A549 (cell line): ENCODE measurements around the gene TGFBR3. TPM values are rescaled to one million over a fixed set of nuclear protein-coding genes. Genes with fewer than 3 reads are reported as not detected.

Experiments used
- ATAC-seq, 2 experiments: fragments of 200-7000 bp in 1 of 2; fragments of >200 bp in 1 of 2; cut with Nextera tagmentation in 1 of 2; cut with Tn5 transposase in 1 of 2; 3 replicates each; pipeline versions ENCODE4 v1.8.0 to v1.9.1; 2018 to 2020; ENCODE audit warnings: mild to moderate bottlenecking in 1 of 2, moderate library complexity in 1 of 2
- CTCF ChIA-PET: fragments of 300-600 bp; sonication (Branson Sonifier 250); formaldehyde crosslinking; extraction: SDS; loops from one replicate; lab custom pipeline; 2021; ENCODE audit warnings: antibody characterized with exemption, inconsistent platforms; lab: Yijun Ruan, JAX
- POLR2A ChIA-PET: fragments of 350-600 bp; formaldehyde crosslinking; extraction: SDS; loops from one replicate; lab custom pipeline; 2021; ENCODE audit warnings: antibody characterized with exemption, inconsistent platforms; lab: Yijun Ruan, JAX
- DNase-seq, 2 experiments: peaks; one replicate each; pipeline versions ENCODE4 v3.0.0 to v3.0.0-alpha.2; 2011 to 2016; ENCODE audit warnings: low read depth in 1 of 2, low spot score in 1 of 2
- FAIRE-seq: peaks from 2 replicates; lab custom pipeline; 2011; peaks lifted over from hg19 to GRCh38; lab: Jason Lieb, UNC
- H3K27ac ChIP-seq, 2 experiments: fragments of >200 bp; sonication (Bioruptor Twin); formaldehyde crosslinking; 3 replicates each; pipeline ENCODE4 v1.5.1; 2016 to 2017
- H3K4me1 ChIP-seq: fragments of >200 bp; sonication (Bioruptor Twin); formaldehyde crosslinking; 3 replicates; pipeline ENCODE4 v1.6.1; 2016
- H3K4me2 ChIP-seq: fragments of >200 bp; sonication (Bioruptor Twin); formaldehyde crosslinking; 3 replicates; pipeline ENCODE4 v1.6.1; 2016
- H3K4me3 ChIP-seq: fragments of >200 bp; sonication (Bioruptor Twin); formaldehyde crosslinking; 3 replicates; pipeline ENCODE4 v1.5.1; 2016
- H3K9me3 ChIP-seq: fragments of >200 bp; sonication (Bioruptor Twin); formaldehyde crosslinking; 3 replicates; pipeline ENCODE4 v1.6.1; 2016
- ATOH8 ChIP-seq: fragments of 250-450 bp; sonication (Bioruptor Pico); IDR thresholded peaks from 2 replicates; pipeline ENCODE4 v1.5.0; 2020; ENCODE audit warnings: low read depth, mild to moderate bottlenecking, moderate library complexity
- BCL3 ChIP-seq: fragments of >200 bp; sonication (Bioruptor Twin); formaldehyde crosslinking; IDR thresholded peaks from 3 replicates; pipeline ENCODE4 v1.6.1; 2016
- CHD4 ChIP-seq: fragments of 200-600 bp; sonication (generic); IDR thresholded peaks from 2 replicates; pipeline ENCODE4 v1.6.1; 2016; ENCODE audit warnings: antibody characterized with exemption, mild to moderate bottlenecking, borderline replicate concordance
- E2F6 ChIP-seq: IDR thresholded peaks from 2 replicates; pipeline ENCODE4 v1.6.1; 2012; ENCODE audit warnings: low read depth, borderline replicate concordance
- EHF ChIP-seq: fragments of 250-450 bp; sonication (Bioruptor Pico); IDR thresholded peaks from 2 replicates; pipeline ENCODE4 v1.5.0; 2020; ENCODE audit warnings: mild to moderate bottlenecking
- EHMT2 ChIP-seq: fragments of 200-600 bp; sonication (generic); IDR thresholded peaks from 2 replicates; pipeline ENCODE4 v1.6.1; 2016; ENCODE audit warnings: antibody characterized with exemption, low read depth, mild to moderate bottlenecking, moderate library complexity
- EP300 ChIP-seq, 2 experiments: fragments of >200 bp; sonication (Bioruptor Twin); formaldehyde crosslinking; IDR thresholded peaks; 2 replicates in 1 of 2; 3 replicates in 1 of 2; pipeline ENCODE4 v1.6.1; 2016 to 2017
- ESRRA ChIP-seq: fragments of 150-350 bp; IDR thresholded peaks from 2 replicates; pipeline ENCODE4 v1.6.1; 2014; ENCODE audit warnings: mild to moderate bottlenecking, low read length, borderline replicate concordance
- FOSL2 ChIP-seq, 2 experiments: fragments of 450-650 bp in 1 of 2; fragments of >200 bp in 1 of 2; sonication (Bioruptor Twin) in 1 of 2; formaldehyde crosslinking; IDR thresholded peaks; 2 replicates each; pipeline versions ENCODE4 v1.5.0 to v1.6.1; 2016 to 2020; ENCODE audit warnings: mild to moderate bottlenecking in 1 of 2, moderate library complexity in 1 of 2
- FOXS1 ChIP-seq: fragments of 250-450 bp; sonication (Bioruptor Pico); IDR thresholded peaks from 2 replicates; pipeline ENCODE4 v1.5.0; 2020; ENCODE audit warnings: mild to moderate bottlenecking, moderate library complexity
- GATA3 ChIP-seq: IDR thresholded peaks from 2 replicates; pipeline ENCODE4 v1.6.1; 2012; ENCODE audit warnings: borderline replicate concordance
- HMGXB4 ChIP-seq: fragments of 250-450 bp; sonication (Bioruptor Pico); IDR thresholded peaks from 2 replicates; pipeline ENCODE4 v1.5.0; 2021; ENCODE audit warnings: mild to moderate bottlenecking, moderate library complexity, borderline replicate concordance
- HOXB13 ChIP-seq: fragments of 250-450 bp; sonication (Bioruptor Pico); IDR thresholded peaks from 2 replicates; pipeline ENCODE4 v1.5.0; 2020; ENCODE audit warnings: low read depth, mild to moderate bottlenecking, moderate library complexity
- JUN ChIP-seq, 2 experiments: fragments of >200 bp; sonication (Bioruptor Twin); formaldehyde crosslinking; IDR thresholded peaks; 2 replicates in 1 of 2; 3 replicates in 1 of 2; pipeline ENCODE4 v1.6.1; 2016 to 2017
- JUNB ChIP-seq: fragments of >200 bp; sonication (Bioruptor Twin); formaldehyde crosslinking; IDR thresholded peaks from 2 replicates; pipeline ENCODE4 v1.6.1; 2016
- KDM1A ChIP-seq: fragments of 200-600 bp; sonication (generic); IDR thresholded peaks from 2 replicates; pipeline ENCODE4 v1.6.1; 2016; ENCODE audit warnings: low read depth, mild to moderate bottlenecking
- KDM5A ChIP-seq: fragments of 200-600 bp; sonication (generic); IDR thresholded peaks from 2 replicates; pipeline ENCODE4 v1.6.1; 2016; ENCODE audit warnings: antibody characterized with exemption, mild to moderate bottlenecking
- MAX ChIP-seq: IDR thresholded peaks from 2 replicates; pipeline ENCODE4 v1.6.1; 2012
- MAZ ChIP-seq: fragments of 150-350 bp; IDR thresholded peaks from 2 replicates; pipeline ENCODE4 v1.6.1; 2014; ENCODE audit warnings: antibody characterized with exemption, low read depth, low read length, borderline replicate concordance
- MYC ChIP-seq: IDR thresholded peaks from 2 replicates; pipeline ENCODE4 v1.6.1; 2012; ENCODE audit warnings: mild to moderate bottlenecking, inconsistent platforms, low read length, improper control_type of control experiment, borderline replicate concordance
- NR3C1 ChIP-seq: fragments of >200 bp; sonication (Bioruptor Twin); formaldehyde crosslinking; IDR thresholded peaks from 3 replicates; pipeline ENCODE4 v1.6.1; 2017
- RFX5 ChIP-seq: fragments of 450-650 bp; IDR thresholded peaks from 2 replicates; pipeline ENCODE4 v1.7.1; 2014; ENCODE audit warnings: antibody characterized with exemption, mild to moderate bottlenecking, moderate library complexity
- SMC3 ChIP-seq: fragments of >200 bp; sonication (Bioruptor Twin); formaldehyde crosslinking; IDR thresholded peaks from 3 replicates; pipeline ENCODE4 v1.6.1; 2018; ENCODE audit warnings: inconsistent platforms
- TP53 ChIP-seq: fragments of 250-450 bp; sonication (Bioruptor Pico); IDR thresholded peaks from 2 replicates; pipeline ENCODE4 v1.5.0; 2021; ENCODE audit warnings: mild to moderate bottlenecking, moderate library complexity
- ZC3H11A ChIP-seq: fragments of 450-650 bp; IDR thresholded peaks from 2 replicates; pipeline ENCODE4 v1.6.1; 2014; ENCODE audit warnings: antibody characterized with exemption, mild to moderate bottlenecking
- WGBS: methylation state at CpG from one replicate; pipeline ENCODE4 v1.1.6; 2017; ENCODE audit errors: missing lambda C conversion rate; 5-methylcytosine and 5-hydroxymethylcytosine counted together
- polyA plus RNA-seq, 4 experiments: library from polyadenylated mRNA; depleted of rRNA in 3 of 4; stranded (reverse); fragments of >200 nt; fragmentation: RNase III in 1 of 4; extraction: RNeasy Plus Mini Kit Qiagen cat#74134 plus additional on column Dnase treatment in 1 of 4; gene quantifications; 2 replicates in 3 of 4; 3 replicates in 1 of 4; pipeline ENCODE4 v1.2.3, GENCODE V29; 2011 to 2017

Gene TGFBR3
- polyA plus RNA-seq, 2 of the 4 experiments (the other 2 are of a cell fraction), result 5.0 to 8.9 TPM

- Histone ChIP-seq H3K9me3 (no peaks in the 10 kb centered on the region), H3K4me3 (no peak overlapping the region), H3K4me1 (no peaks in the 10 kb centered on the region), H3K4me2 (no peak overlapping the region), H3K27ac (no peak overlapping the region)
- 73% methylated on average over 3 of the region's 3 CpGs for WGBS
- no peak for TF ChIP-seq HMGXB4 (CRISPR knock-in tag)
- no peak for TF ChIP-seq BCL3
- no peak for TF ChIP-seq GATA3
- TF ChIP-seq MYC, result no peak
- no peak for TF ChIP-seq KDM1A
- no peak for TF ChIP-seq MAX
- TF ChIP-seq JUN (IDR thresholded peaks at IDR 0.05), result no peak
- no peak for TF ChIP-seq ATOH8
- no peak for TF ChIP-seq RFX5
- no peak for TF ChIP-seq EHF (CRISPR knock-in tag)
- no peak for TF ChIP-seq KDM5A
- no peak for TF ChIP-seq FOXS1 (CRISPR knock-in tag)
- TF ChIP-seq FOSL2 (IDR thresholded peaks at IDR 0.05), result no peak
- TF ChIP-seq FOSL2 (CRISPR knock-in tag; IDR thresholded peaks at IDR 0.05), result no peak
- no peak for FAIRE-seq
- CTCF ChIA-PET, result interaction anchor here (1.5 kb wide), 1 partner anchor 8 kb away, joined by 3 read pairs; no protein-coding TSS in a partner anchor
- POLR2A ChIA-PET, result no interaction called here
- no peak for ATAC-seq
- DNase-seq, result no peak
These were observed 173.6 kb downstream of the TGFBR3 start for GRCh38 chr1:91712393-91712792.

- CTCF ChIA-PET, result no interaction called here
- POLR2A ChIA-PET, result no interaction called here
- Histone ChIP-seq H3K4me1 (no peaks in the 10 kb centered on the region), H3K4me3 (no peak overlapping the region), H3K9me3 (no peaks in the 10 kb centered on the region), H3K27ac (no peak overlapping the region), H3K4me2 (no peak overlapping the region)
- TF ChIP-seq MAX, result no peak
- TF ChIP-seq SMC3, result no peak
- no peak for TF ChIP-seq EHMT2
- no peak for TF ChIP-seq JUNB
- TF ChIP-seq ESRRA, result no peak
- no peak for TF ChIP-seq TP53
- ATAC-seq (no peak), FAIRE-seq (no peak), DNase-seq (no peak)
- 91% methylated on average over 5 of the region's 5 CpGs for WGBS
These were observed 174.3 kb downstream of the TGFBR3 start for GRCh38 chr1:91711504-91712247.

- 90% methylated on average over 4 of the region's 4 CpGs for WGBS
- CTCF ChIA-PET, result no interaction called here
- Histone ChIP-seq H3K4me1 (no peaks in the 10 kb centered on the region), H3K27ac (no peak overlapping the region), H3K4me2 (no peak overlapping the region), H3K4me3 (no peak overlapping the region), H3K9me3 (no peaks in the 10 kb centered on the region)
- no peak for ATAC-seq
- no peak for FAIRE-seq
- POLR2A ChIA-PET, result no interaction called here
- TF ChIP-seq ZC3H11A (no peak), TP53 (no peak), HOXB13 (CRISPR knock-in tag) (no peak), KDM1A (no peak), E2F6 (no peak), MAZ (no peak), NR3C1 (no peak), EP300 (IDR thresholded peaks at IDR 0.05) (no peak), CHD4 (no peak)
- DNase-seq, result no peak
These were observed 175.7 kb downstream of the TGFBR3 start for GRCh38 chr1:91710261-91710660.
